DND-41 (cell line): Measurements from ENCODE around the gene CEP70.

ENCODE experiments used
- CTCF ChIP-seq: IDR thresholded peaks from 2 replicates; pipeline ENCODE4 v1.5.1; 2012; ENCODE audit warnings: borderline replicate concordance, low read length, moderate library complexity, mild to moderate bottlenecking; ENCODE audit not compliant: poor library complexity, severe bottlenecking; ENCODE audit errors: extremely low read depth
- EZH2 ChIP-seq: IDR thresholded peaks from 3 replicates; pipeline ENCODE4 v1.6.1; 2012; ENCODE audit warnings: borderline replicate concordance, low read depth, mild to moderate bottlenecking, moderate library complexity, low read length, inconsistent platforms; ENCODE audit not compliant: severe bottlenecking

- TF ChIP-seq CTCF: no peak
- TF ChIP-seq EZH2: no peak
Measured at GRCh38 chr3:138629526-138629925, 35.5 kb upstream of the CEP70 start.
